HEK293 (cell line): Measurements from ENCODE around the gene DNAJC22.

ENCODE experiments used
- GFI1B ChIP-seq: fragments of 450-650 bp; formaldehyde crosslinking; IDR thresholded peaks from 2 replicates; pipeline ENCODE4 v1.5.1; 2016; ENCODE audit warnings: missing biosample characterization, missing genetic modification characterization
- GLI2 ChIP-seq: fragments of 450-650 bp; formaldehyde crosslinking; IDR thresholded peaks from 2 replicates; pipeline ENCODE4; 2017; ENCODE audit warnings: missing biosample characterization, missing genetic modification characterization, low read depth, borderline replicate concordance
- KLF10 ChIP-seq: fragments of 450-650 bp; IDR thresholded peaks from 2 replicates; pipeline ENCODE4 v1.5.1; 2018; ENCODE audit warnings: missing biosample characterization, mild to moderate bottlenecking, missing genetic modification characterization
- KLF16 ChIP-seq: fragments of 450-650 bp; formaldehyde crosslinking; IDR thresholded peaks from 2 replicates; pipeline ENCODE4 v1.5.1; 2017; ENCODE audit warnings: missing biosample characterization, missing genetic modification characterization
- MEIS1 ChIP-seq: sonication (generic); formaldehyde crosslinking; IDR thresholded peaks from 2 replicates; pipeline ENCODE4 v1.8.1; 2022; ENCODE audit warnings: missing genetic modification reagents, mild to moderate bottlenecking, borderline replicate concordance
- SCRT1 ChIP-seq: fragments of 450-650 bp; formaldehyde crosslinking; IDR thresholded peaks from 2 replicates; pipeline ENCODE4 v1.5.1; 2016; ENCODE audit warnings: missing biosample characterization, missing genetic modification characterization, borderline replicate concordance
- SCRT2 ChIP-seq: fragments of 450-650 bp; formaldehyde crosslinking; IDR thresholded peaks from 2 replicates; pipeline ENCODE4 v1.5.1; 2016; ENCODE audit warnings: missing biosample characterization, missing genetic modification characterization
- ZNF138 ChIP-seq: fragments of 450-650 bp; formaldehyde crosslinking; IDR thresholded peaks from 2 replicates; pipeline ENCODE4 v1.5.1; 2016; ENCODE audit warnings: missing biosample characterization, missing genetic modification characterization, borderline replicate concordance
- ZNF157 ChIP-seq: fragments of 450-650 bp; formaldehyde crosslinking; IDR thresholded peaks from 2 replicates; pipeline ENCODE4 v1.5.1; 2016; ENCODE audit warnings: missing biosample characterization, missing genetic modification characterization
- ZNF169 ChIP-seq: fragments of 450-650 bp; formaldehyde crosslinking; IDR thresholded peaks from 2 replicates; pipeline ENCODE4 v1.5.1; 2016; ENCODE audit warnings: missing biosample characterization, missing genetic modification characterization
- ZNF214 ChIP-seq: fragments of 450-650 bp; formaldehyde crosslinking; IDR thresholded peaks from 2 replicates; pipeline ENCODE4 v1.5.1; 2017; ENCODE audit warnings: missing biosample characterization, mild to moderate bottlenecking, missing genetic modification characterization, borderline replicate concordance
- ZNF223 ChIP-seq: fragments of 450-650 bp; formaldehyde crosslinking; IDR thresholded peaks from 2 replicates; pipeline ENCODE4 v1.5.1; 2016; ENCODE audit warnings: missing biosample characterization, missing genetic modification characterization
- ZNF394 ChIP-seq: fragments of 450-650 bp; formaldehyde crosslinking; IDR thresholded peaks from 2 replicates; pipeline ENCODE4 v1.5.1; 2016; ENCODE audit warnings: missing biosample characterization, missing genetic modification characterization, mild to moderate bottlenecking, moderate library complexity, borderline replicate concordance
- ZNF558 ChIP-seq: fragments of 450-650 bp; formaldehyde crosslinking; IDR thresholded peaks from 2 replicates; pipeline ENCODE4 v1.5.1; 2016; ENCODE audit warnings: missing biosample characterization, missing genetic modification characterization
- ZNF624 ChIP-seq: fragments of 450-650 bp; formaldehyde crosslinking; IDR thresholded peaks from 2 replicates; pipeline ENCODE4 v1.5.1; 2017; ENCODE audit warnings: missing biosample characterization, missing genetic modification characterization
- ZNF626 ChIP-seq: fragments of 450-650 bp; sonication (Bioruptor Pico); formaldehyde crosslinking; IDR thresholded peaks from 2 replicates; pipeline ENCODE4 v1.5.1; 2018; ENCODE audit warnings: missing biosample characterization, missing genetic modification characterization, inconsistent platforms
- ZNF654 ChIP-seq: fragments of 450-650 bp; formaldehyde crosslinking; IDR thresholded peaks from 2 replicates; pipeline ENCODE4 v1.5.1; 2016; ENCODE audit warnings: low read depth, missing biosample characterization, missing genetic modification characterization
- ZNF664 ChIP-seq: fragments of 450-650 bp; formaldehyde crosslinking; IDR thresholded peaks from 2 replicates; pipeline ENCODE4 v1.5.1; 2016; ENCODE audit warnings: missing biosample characterization, missing genetic modification characterization
- ZNF701 ChIP-seq: fragments of 450-650 bp; formaldehyde crosslinking; IDR thresholded peaks from 2 replicates; pipeline ENCODE4 v1.5.1; 2016; ENCODE audit warnings: missing biosample characterization, missing genetic modification characterization
- ZNF777 ChIP-seq: fragments of 450-650 bp; formaldehyde crosslinking; IDR thresholded peaks from 2 replicates; pipeline ENCODE4 v1.5.1; 2017; ENCODE audit warnings: missing biosample characterization, missing genetic modification characterization, borderline replicate concordance
- ZNF791 ChIP-seq: fragments of 450-650 bp; formaldehyde crosslinking; IDR thresholded peaks from 2 replicates; pipeline ENCODE4 v1.5.1; 2016; ENCODE audit warnings: missing biosample characterization, missing genetic modification characterization
- TF ChIP-seq, protein P1 (sequence below): fragments of 450-650 bp; formaldehyde crosslinking; IDR thresholded peaks from 2 replicates; pipeline ENCODE4 v1.5.1; 2016; ENCODE audit warnings: missing biosample characterization, missing genetic modification characterization
- TF ChIP-seq, protein P2 (sequence below): fragments of 450-650 bp; formaldehyde crosslinking; IDR thresholded peaks from 2 replicates; pipeline ENCODE4 v1.5.1; 2016; ENCODE audit warnings: missing biosample characterization, missing genetic modification characterization
- TF ChIP-seq, protein P3 (sequence below): fragments of 450-650 bp; formaldehyde crosslinking; IDR thresholded peaks from 2 replicates; pipeline ENCODE4 v1.5.1; 2016; ENCODE audit warnings: missing biosample characterization, missing genetic modification characterization
- TF ChIP-seq, protein P4 (sequence below): fragments of 450-650 bp; formaldehyde crosslinking; IDR thresholded peaks from 2 replicates; pipeline ENCODE4; 2016; ENCODE audit warnings: missing biosample characterization, missing genetic modification characterization
- TF ChIP-seq, protein P5 (sequence below): fragments of 450-650 bp; IDR thresholded peaks from 2 replicates; pipeline ENCODE4 v1.5.1; 2018; ENCODE audit warnings: missing biosample characterization, mild to moderate bottlenecking, missing genetic modification characterization
- TF ChIP-seq, protein P6 (sequence below): fragments of 450-650 bp; formaldehyde crosslinking; IDR thresholded peaks from 2 replicates; pipeline ENCODE4 v1.5.1; 2016; ENCODE audit warnings: missing biosample characterization, missing genetic modification characterization
- TF ChIP-seq, protein P7 (sequence below): fragments of 450-650 bp; formaldehyde crosslinking; IDR thresholded peaks from 2 replicates; pipeline ENCODE4 v1.5.1; 2016; ENCODE audit warnings: missing biosample characterization, missing genetic modification characterization, borderline replicate concordance
- TF ChIP-seq, protein P8 (sequence below): fragments of 450-650 bp; formaldehyde crosslinking; IDR thresholded peaks from 2 replicates; pipeline ENCODE4 v1.5.1; 2016; ENCODE audit warnings: missing biosample characterization, missing genetic modification characterization

Gene DNAJC22

DNA sequence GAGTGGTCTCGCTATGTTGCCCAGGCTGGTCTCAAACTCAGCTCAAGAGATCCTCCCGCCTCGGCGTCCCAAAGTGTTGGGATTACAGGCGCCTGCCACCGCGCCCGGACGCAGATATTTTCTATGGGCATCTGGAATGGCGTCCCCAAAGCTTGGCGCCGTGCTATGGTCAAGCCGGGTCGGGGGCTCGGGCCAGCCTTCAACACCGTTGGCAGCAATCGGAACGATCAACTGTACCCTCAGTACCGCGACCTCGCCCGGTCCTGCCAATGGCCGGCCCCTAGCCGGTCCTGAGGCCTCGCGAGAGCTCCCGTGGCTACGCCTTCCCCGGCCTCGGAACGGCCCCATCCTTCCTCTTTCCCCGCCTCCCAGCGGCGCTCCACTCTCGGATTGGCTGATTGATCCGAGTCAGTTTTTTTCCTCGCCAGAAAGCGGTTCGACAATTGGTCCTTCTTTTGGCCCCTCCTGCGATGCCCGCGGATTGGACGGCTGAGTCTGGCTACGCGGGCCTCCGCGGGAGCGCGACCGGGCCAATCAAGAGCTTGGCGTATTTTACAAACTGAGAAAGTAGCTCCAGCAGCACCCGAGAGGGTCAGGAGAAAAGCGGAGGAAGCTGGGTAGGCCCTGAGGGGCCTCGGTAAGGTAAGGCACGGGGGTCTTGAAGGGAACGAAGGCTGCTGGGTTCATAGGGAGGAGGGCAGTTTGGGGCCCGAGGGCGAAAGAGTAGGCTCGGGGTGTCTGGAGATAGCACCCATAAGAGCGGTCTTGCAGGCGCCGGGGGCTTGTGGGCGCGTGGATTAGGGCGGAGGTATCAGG is 23.8 kb upstream of the DNAJC22 start, which contains the start of gene TROAP (continued):
- TF ChIP-seq, protein P1, sequence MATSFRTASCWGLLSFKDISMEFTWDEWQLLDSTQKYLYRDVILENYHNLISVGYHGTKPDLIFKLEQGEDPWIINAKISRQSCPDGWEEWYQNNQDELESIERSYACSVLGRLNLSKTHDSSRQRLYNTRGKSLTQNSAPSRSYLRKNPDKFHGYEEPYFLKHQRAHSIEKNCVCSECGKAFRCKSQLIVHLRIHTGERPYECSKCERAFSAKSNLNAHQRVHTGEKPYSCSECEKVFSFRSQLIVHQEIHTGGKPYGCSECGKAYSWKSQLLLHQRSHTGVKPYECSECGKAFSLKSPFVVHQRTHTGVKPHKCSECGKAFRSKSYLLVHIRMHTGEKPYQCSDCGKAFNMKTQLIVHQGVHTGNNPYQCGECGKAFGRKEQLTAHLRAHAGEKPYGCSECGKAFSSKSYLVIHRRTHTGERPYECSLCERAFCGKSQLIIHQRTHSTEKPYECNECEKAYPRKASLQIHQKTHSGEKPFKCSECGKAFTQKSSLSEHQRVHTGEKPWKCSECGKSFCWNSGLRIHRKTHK (tag by site-specific recombination) = no peak
- TF ChIP-seq GLI2 (tag by site-specific recombination) (no peak), ZNF138 (tag by site-specific recombination) (no peak), MEIS1 (CRISPR knock-in tag) (no peak), ZNF701 (no peak), ZNF394 (peak; percentile 84), KLF16 (tag by site-specific recombination) (peak; percentile 39; the same call in 1 of the 2 replicates), ZNF558 (tag by site-specific recombination) (no peak), ZNF791 (tag by site-specific recombination) (no peak), ZNF654 (no peak), ZNF777 (tag by site-specific recombination) (no peak), SCRT2 (no peak), ZNF169 (no peak), KLF10 (peak; percentile 24; the same call in 1 of the 2 replicates), ZNF664 (tag by site-specific recombination) (no peak), SCRT1 (tag by site-specific recombination) (no peak), GFI1B (tag by site-specific recombination) (no peak), ZNF223 (tag by site-specific recombination) (no peak), ZNF624 (tag by site-specific recombination) (no peak), ZNF157 (tag by site-specific recombination) (no peak), ZNF214 (tag by site-specific recombination) (no peak), ZNF626 (tag by site-specific recombination) (no peak)
- TF ChIP-seq, protein P2, sequence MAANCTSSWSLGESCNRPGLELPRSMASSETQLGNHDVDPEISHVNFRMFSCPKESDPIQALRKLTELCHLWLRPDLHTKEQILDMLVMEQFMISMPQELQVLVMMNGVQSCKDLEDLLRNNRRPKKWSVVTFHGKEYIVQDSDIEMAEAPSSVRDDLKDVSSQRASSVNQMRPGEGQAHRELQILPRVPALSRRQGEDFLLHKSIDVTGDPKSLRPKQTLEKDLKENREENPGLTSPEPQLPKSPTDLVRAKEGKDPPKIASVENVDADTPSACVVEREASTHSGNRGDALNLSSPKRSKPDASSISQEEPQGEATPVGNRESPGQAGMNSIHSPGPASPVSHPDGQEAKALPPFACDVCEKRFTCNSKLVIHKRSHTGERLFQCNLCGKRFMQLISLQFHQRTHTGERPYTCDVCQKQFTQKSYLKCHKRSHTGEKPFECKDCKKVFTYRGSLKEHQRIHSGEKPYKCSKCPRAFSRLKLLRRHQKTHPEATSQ = no peak
- TF ChIP-seq, protein P3, sequence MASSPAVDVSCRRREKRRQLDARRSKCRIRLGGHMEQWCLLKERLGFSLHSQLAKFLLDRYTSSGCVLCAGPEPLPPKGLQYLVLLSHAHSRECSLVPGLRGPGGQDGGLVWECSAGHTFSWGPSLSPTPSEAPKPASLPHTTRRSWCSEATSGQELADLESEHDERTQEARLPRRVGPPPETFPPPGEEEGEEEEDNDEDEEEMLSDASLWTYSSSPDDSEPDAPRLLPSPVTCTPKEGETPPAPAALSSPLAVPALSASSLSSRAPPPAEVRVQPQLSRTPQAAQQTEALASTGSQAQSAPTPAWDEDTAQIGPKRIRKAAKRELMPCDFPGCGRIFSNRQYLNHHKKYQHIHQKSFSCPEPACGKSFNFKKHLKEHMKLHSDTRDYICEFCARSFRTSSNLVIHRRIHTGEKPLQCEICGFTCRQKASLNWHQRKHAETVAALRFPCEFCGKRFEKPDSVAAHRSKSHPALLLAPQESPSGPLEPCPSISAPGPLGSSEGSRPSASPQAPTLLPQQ (tag by site-specific recombination) = peak; percentile 14; the same call in 1 of the 2 replicates
- TF ChIP-seq, protein P4, sequence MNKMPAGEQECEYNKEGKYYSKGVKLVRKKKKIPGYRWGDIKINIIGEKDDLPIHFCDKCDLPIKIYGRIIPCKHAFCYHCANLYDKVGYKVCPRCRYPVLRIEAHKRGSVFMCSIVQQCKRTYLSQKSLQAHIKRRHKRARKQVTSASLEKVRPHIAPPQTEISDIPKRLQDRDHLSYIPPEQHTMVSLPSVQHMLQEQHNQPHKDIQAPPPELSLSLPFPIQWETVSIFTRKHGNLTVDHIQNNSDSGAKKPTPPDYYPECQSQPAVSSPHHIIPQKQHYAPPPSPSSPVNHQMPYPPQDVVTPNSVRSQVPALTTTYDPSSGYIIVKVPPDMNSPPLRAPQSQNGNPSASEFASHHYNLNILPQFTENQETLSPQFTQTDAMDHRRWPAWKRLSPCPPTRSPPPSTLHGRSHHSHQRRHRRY (tag by site-specific recombination) = no peak
- TF ChIP-seq, protein P5, sequence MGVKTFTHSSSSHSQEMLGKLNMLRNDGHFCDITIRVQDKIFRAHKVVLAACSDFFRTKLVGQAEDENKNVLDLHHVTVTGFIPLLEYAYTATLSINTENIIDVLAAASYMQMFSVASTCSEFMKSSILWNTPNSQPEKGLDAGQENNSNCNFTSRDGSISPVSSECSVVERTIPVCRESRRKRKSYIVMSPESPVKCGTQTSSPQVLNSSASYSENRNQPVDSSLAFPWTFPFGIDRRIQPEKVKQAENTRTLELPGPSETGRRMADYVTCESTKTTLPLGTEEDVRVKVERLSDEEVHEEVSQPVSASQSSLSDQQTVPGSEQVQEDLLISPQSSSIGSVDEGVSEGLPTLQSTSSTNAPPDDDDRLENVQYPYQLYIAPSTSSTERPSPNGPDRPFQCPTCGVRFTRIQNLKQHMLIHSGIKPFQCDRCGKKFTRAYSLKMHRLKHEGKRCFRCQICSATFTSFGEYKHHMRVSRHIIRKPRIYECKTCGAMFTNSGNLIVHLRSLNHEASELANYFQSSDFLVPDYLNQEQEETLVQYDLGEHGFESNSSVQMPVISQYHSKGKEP = no peak
- TF ChIP-seq, protein P6, sequence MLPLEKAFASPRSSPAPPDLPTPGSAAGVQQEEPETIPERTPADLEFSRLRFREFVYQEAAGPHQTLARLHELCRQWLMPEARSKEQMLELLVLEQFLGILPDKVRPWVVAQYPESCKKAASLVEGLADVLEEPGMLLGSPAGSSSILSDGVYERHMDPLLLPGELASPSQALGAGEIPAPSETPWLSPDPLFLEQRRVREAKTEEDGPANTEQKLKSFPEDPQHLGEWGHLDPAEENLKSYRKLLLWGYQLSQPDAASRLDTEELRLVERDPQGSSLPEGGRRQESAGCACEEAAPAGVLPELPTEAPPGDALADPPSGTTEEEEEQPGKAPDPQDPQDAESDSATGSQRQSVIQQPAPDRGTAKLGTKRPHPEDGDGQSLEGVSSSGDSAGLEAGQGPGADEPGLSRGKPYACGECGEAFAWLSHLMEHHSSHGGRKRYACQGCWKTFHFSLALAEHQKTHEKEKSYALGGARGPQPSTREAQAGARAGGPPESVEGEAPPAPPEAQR (tag by site-specific recombination) = no peak
- TF ChIP-seq, protein P7, sequence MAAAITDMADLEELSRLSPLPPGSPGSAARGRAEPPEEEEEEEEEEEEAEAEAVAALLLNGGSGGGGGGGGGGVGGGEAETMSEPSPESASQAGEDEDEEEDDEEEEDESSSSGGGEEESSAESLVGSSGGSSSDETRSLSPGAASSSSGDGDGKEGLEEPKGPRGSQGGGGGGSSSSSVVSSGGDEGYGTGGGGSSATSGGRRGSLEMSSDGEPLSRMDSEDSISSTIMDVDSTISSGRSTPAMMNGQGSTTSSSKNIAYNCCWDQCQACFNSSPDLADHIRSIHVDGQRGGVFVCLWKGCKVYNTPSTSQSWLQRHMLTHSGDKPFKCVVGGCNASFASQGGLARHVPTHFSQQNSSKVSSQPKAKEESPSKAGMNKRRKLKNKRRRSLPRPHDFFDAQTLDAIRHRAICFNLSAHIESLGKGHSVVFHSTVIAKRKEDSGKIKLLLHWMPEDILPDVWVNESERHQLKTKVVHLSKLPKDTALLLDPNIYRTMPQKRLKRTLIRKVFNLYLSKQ (tag by site-specific recombination) = no peak
- TF ChIP-seq, protein P8, sequence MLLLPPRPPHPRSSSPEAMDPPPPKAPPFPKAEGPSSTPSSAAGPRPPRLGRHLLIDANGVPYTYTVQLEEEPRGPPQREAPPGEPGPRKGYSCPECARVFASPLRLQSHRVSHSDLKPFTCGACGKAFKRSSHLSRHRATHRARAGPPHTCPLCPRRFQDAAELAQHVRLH (tag by site-specific recombination) = 0 out of 2 replicates have a peak, but pooled peaks have one; percentile 37
